ENCODE data around the gene PPP2R5B. TPM values are rescaled to one million over a fixed set of nuclear protein-coding genes. Genes with fewer than 3 reads are reported as not detected.

Gene PPP2R5B
- total RNA-seq, 1 donor from 2014 or later, result 15.9 TPM

GRCh38 chr11:64877390-64878222, 46.9 kb upstream of the PPP2R5B start:
- TF ChIP-seq, protein P1, sequence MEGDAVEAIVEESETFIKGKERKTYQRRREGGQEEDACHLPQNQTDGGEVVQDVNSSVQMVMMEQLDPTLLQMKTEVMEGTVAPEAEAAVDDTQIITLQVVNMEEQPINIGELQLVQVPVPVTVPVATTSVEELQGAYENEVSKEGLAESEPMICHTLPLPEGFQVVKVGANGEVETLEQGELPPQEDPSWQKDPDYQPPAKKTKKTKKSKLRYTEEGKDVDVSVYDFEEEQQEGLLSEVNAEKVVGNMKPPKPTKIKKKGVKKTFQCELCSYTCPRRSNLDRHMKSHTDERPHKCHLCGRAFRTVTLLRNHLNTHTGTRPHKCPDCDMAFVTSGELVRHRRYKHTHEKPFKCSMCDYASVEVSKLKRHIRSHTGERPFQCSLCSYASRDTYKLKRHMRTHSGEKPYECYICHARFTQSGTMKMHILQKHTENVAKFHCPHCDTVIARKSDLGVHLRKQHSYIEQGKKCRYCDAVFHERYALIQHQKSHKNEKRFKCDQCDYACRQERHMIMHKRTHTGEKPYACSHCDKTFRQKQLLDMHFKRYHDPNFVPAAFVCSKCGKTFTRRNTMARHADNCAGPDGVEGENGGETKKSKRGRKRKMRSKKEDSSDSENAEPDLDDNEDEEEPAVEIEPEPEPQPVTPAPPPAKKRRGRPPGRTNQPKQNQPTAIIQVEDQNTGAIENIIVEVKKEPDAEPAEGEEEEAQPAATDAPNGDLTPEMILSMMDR (IDR thresholded peaks at IDR 0.05; ENCODE audit: unreplicated experiment), result no peak
- peaks cover 8% of the 10 kb centered on the region for H3K36me3 Mint-ChIP-seq (ENCODE audit: insufficient read depth)
- H3K27ac Mint-ChIP-seq, result peak overlapping the region; percentile 86
- peak overlapping the region; percentile 95 for H3K4me3 Mint-ChIP-seq (ENCODE audit: low read depth)
- no peaks in the 10 kb centered on the region for H3K27me3 Mint-ChIP-seq
- H3K9me3 Mint-ChIP-seq (ENCODE audit: low read depth), result no peaks in the 10 kb centered on the region
- peaks cover 38% of the 10 kb centered on the region for H3K4me1 Mint-ChIP-seq (ENCODE audit: low read depth)
- DNase-seq (ENCODE audit: low spot score, unreplicated experiment), result no peak

- H3K27ac Mint-ChIP-seq, result peak overlapping the region; percentile 86
- TF ChIP-seq, protein P1 (IDR thresholded peaks at IDR 0.05; ENCODE audit: unreplicated experiment), result no peak
- H3K27me3 Mint-ChIP-seq, result no peaks in the 10 kb centered on the region
- H3K4me1 Mint-ChIP-seq (ENCODE audit: low read depth), result peaks cover 33% of the 10 kb centered on the region
- H3K4me3 Mint-ChIP-seq (ENCODE audit: low read depth), result peak overlapping the region; percentile 95
- no peak for DNase-seq (ENCODE audit: low spot score, unreplicated experiment)
- H3K36me3 Mint-ChIP-seq (ENCODE audit: insufficient read depth), result peaks cover 7% of the 10 kb centered on the region
- no peaks in the 10 kb centered on the region for H3K9me3 Mint-ChIP-seq (ENCODE audit: low read depth)
Measured at GRCh38 chr11:64878223-64878493, 46.3 kb upstream of the PPP2R5B start.

GRCh38 chr11:64878494-64879243, 45.8 kb upstream of the PPP2R5B start, which contains the start of gene EHD1:
Gene EHD1, minus strand, starts transcription at chr11:64878621. Its CDS starts 157 bp downstream, at chr11:64878464.
- peaks cover 31% of the 10 kb centered on the region for H3K4me1 Mint-ChIP-seq (ENCODE audit: low read depth)
- H3K27ac Mint-ChIP-seq, result peak within 1 kb of the TSS; percentile 96
- H3K27me3 Mint-ChIP-seq, result no peaks in the 10 kb centered on the region
- no peaks in the 10 kb centered on the region for H3K9me3 Mint-ChIP-seq (ENCODE audit: low read depth)
- peak within 1 kb of the TSS; percentile 95 for H3K4me3 Mint-ChIP-seq (ENCODE audit: low read depth)
- DNase-seq (ENCODE audit: low spot score, unreplicated experiment), result peak; percentile 99
- H3K36me3 Mint-ChIP-seq (ENCODE audit: insufficient read depth), result peaks cover 7% of the 10 kb centered on the region
- TF ChIP-seq, protein P1 (IDR thresholded peaks at IDR 0.05; ENCODE audit: unreplicated experiment), result peak; percentile 58

- Mint-ChIP-seq H3K4me3 (ENCODE audit: low read depth) (peak overlapping the region; percentile 87), H3K4me1 (ENCODE audit: low read depth) (peaks cover 31% of the 10 kb centered on the region), H3K9me3 (ENCODE audit: low read depth) (no peaks in the 10 kb centered on the region), H3K27ac (peak overlapping the region; percentile 96), H3K36me3 (ENCODE audit: insufficient read depth) (peaks cover 5% of the 10 kb centered on the region), H3K27me3 (peaks cover 3% of the 10 kb centered on the region)
- TF ChIP-seq, protein P1 (IDR thresholded peaks at IDR 0.05; ENCODE audit: unreplicated experiment), result no peak
- DNase-seq (ENCODE audit: low spot score, unreplicated experiment), result no peak
Measured at GRCh38 chr11:64879244-64879900, 45.1 kb upstream of the PPP2R5B start.

Data from progenitor cell of endocrine pancreas (in vitro differentiated cells).